Naive thymus-derived CD8-positive, alpha-beta T cell (primary cell): ENCODE measurements around the gene PRKCG. TPM values are rescaled to one million over a fixed set of nuclear protein-coding genes. Genes with fewer than 3 reads are reported as not detected.
A peak's percentile ranks its signal among the peaks of the same experiment; 100 is the strongest.

Source experiments
- ATAC-seq, 2 donors: fragments of 150-1000 bp; cut with Tn5 transposase in 1 of 2; sonication (Bioruptor Pico), chemical (Tn5 transposase) in 1 of 2; 1 replicate in 1 of 2; 2 replicates in 1 of 2; pipeline ENCODE4 v1.10.0; 2021; ENCODE audit warnings: mild to moderate bottlenecking in 2 of 2, moderate library complexity in 2 of 2
- POLR2A ChIA-PET: fragments of 350-600 bp; sonication (Branson Sonifier 250); formaldehyde crosslinking; loops from one replicate; lab custom pipeline; 2021; ENCODE audit warnings: antibody characterized with exemption; lab: Charles Lee
- DNase-seq, 10 donors: peaks; one replicate each; pipeline versions ENCODE4 v3.0.0 to v3.0.0-alpha.2; 2020 to 2022
- H3K27ac Mint-ChIP-seq, 10 donors: one replicate each; pipeline ENCODE4 v1.8.0; 2020 to 2022; ENCODE audit warnings: mild to moderate bottlenecking in 10 of 10, mixed read lengths in 10 of 10, moderate library complexity in 4 of 10, inconsistent platforms in 1 of 10
- H3K27me3 Mint-ChIP-seq, 5 donors: one replicate each; pipeline ENCODE4 v1.8.0; 2021 to 2022; ENCODE audit warnings: mixed read lengths in 5 of 5
- H3K36me3 Mint-ChIP-seq, 3 donors: one replicate each; pipeline ENCODE4 v1.8.0; 2020 to 2022; ENCODE audit warnings: mixed read lengths in 3 of 3, mild to moderate bottlenecking in 2 of 3, inconsistent platforms in 1 of 3
- H3K4me1 Mint-ChIP-seq, 4 donors: one replicate each; pipeline ENCODE4 v1.8.0; 2021 to 2022; ENCODE audit warnings: mixed read lengths in 4 of 4
- H3K4me3 Mint-ChIP-seq, 10 donors: one replicate each; pipeline ENCODE4 v1.8.0; 2020 to 2022; ENCODE audit warnings: mild to moderate bottlenecking in 10 of 10, mixed read lengths in 10 of 10, moderate library complexity in 6 of 10, inconsistent platforms in 1 of 10
- H3K9me3 Mint-ChIP-seq, 9 donors: one replicate each; pipeline ENCODE4 v1.8.0; 2020 to 2022; ENCODE audit warnings: mixed read lengths in 9 of 9, mild to moderate bottlenecking in 3 of 9, inconsistent platforms in 1 of 9, moderate library complexity in 1 of 9
- polyA plus RNA-seq, 3 donors: library from polyadenylated mRNA; unstranded; fragments of 300-500 nt; fragmentation: Illumina TruSeq; gene quantifications; one replicate each; pipeline ENCODE4 v1.2.3, GENCODE V29; 2021
- total RNA-seq, 8 experiments: library from RNA in 2 of 8; stranded (reverse) in 2 of 8; gene quantifications; one replicate each; pipeline ENCODE4 v1.2.3 and lab custom pipeline; 2021 to 2026

PRKCG gene
- total and polyA plus RNA-seq, 5 experiments from 2014 or later: not detected

GRCh38 chr19:53883231-53883661 is 1.2 kb downstream of the PRKCG start:
- Mint-ChIP-seq H3K27ac (peak overlapping the region in 4 of 10 donors; percentile 18 to 81 (median 50)), H3K4me1 (peaks cover 7 to 22% (median 17%) of the 10 kb centered on the region in 4 donors), H3K9me3 (no peaks in the 10 kb centered on the region), H3K36me3 (no peaks in the 10 kb centered on the region), H3K4me3 (peak overlapping the region in 6 of 10 donors; percentile 26 to 70 (median 54)), H3K27me3 (peaks cover 8 to 26% (median 13%) of the 10 kb centered on the region in 5 donors)
- ATAC-seq (peak; percentile 32 to 41), DNase-seq (peak in 8 of 10 donors; percentile 45 to 82 (median 63))
- POLR2A ChIA-PET: interaction anchor here (0.8 to 2.6 kb wide), 3 partner anchors 8 to 16 kb away, joined by 4 to 26 read pairs (median 6); partner anchors contain the start of gene MYADM

- ATAC-seq (no peak), DNase-seq (no peak)
- H3K27ac Mint-ChIP-seq: peak overlapping the region in 8 of 10 donors; percentile 9 to 81 (median 54)
- no peaks in the 10 kb centered on the region for H3K36me3 Mint-ChIP-seq
- peaks cover 7 to 19% (median 17%) of the 10 kb centered on the region in 4 donors for H3K4me1 Mint-ChIP-seq
- H3K4me3 Mint-ChIP-seq: peak overlapping the region; percentile 1 to 71 (median 40)
- no peaks in the 10 kb centered on the region for H3K9me3 Mint-ChIP-seq
- peaks cover 8 to 26% (median 13%) of the 10 kb centered on the region in 5 donors for H3K27me3 Mint-ChIP-seq
- POLR2A ChIA-PET: interaction anchor here (0.8 to 2.6 kb wide), 2 partner anchors 9 to 17 kb away, joined by 4 to 26 read pairs; partner anchors contain the start of gene MYADM
These were observed 1.7 kb downstream of the PRKCG start for GRCh38 chr19:53883741-53884140.

GRCh38 chr19:53884256-53884655 is 2.3 kb downstream of the PRKCG start:
- Mint-ChIP-seq H3K4me3 (peak overlapping the region in 2 of 10 donors; percentile 30 to 63), H3K4me1 (peaks cover 7 to 19% (median 14%) of the 10 kb centered on the region in 4 donors), H3K27me3 (peaks cover 8 to 21% (median 13%) of the 10 kb centered on the region in 5 donors), H3K36me3 (no peaks in the 10 kb centered on the region), H3K27ac (peak overlapping the region in 3 of 10 donors; percentile 6 to 81 (median 9)), H3K9me3 (no peaks in the 10 kb centered on the region)
- POLR2A ChIA-PET: no interaction called here
- ATAC-seq: no peak
- no peak for DNase-seq

- H3K4me1 Mint-ChIP-seq: peaks cover 8 to 23% (median 16%) of the 10 kb centered on the region in 4 donors
- H3K4me3 Mint-ChIP-seq: no peak overlapping the region
- H3K36me3 Mint-ChIP-seq: no peaks in the 10 kb centered on the region
- H3K27ac Mint-ChIP-seq: peak overlapping the region in 1 of 10 donors; percentile 36
- H3K27me3 Mint-ChIP-seq: peaks cover 8 to 21% (median 13%) of the 10 kb centered on the region in 5 donors
- DNase-seq (no peak), ATAC-seq (no peak)
- no peaks in the 10 kb centered on the region for H3K9me3 Mint-ChIP-seq
- POLR2A ChIA-PET: no interaction called here
These were observed 3.0 kb downstream of the PRKCG start for GRCh38 chr19:53885036-53885435.

GRCh38 chr19:53892301-53892980 is 10.4 kb downstream of the PRKCG start:
- Mint-ChIP-seq H3K36me3 (peaks cover 0 to 4% (median 0%) of the 10 kb centered on the region in 3 donors), H3K27ac (peak overlapping the region in 1 of 10 donors; percentile 63), H3K27me3 (peaks cover 27 to 62% (median 42%) of the 10 kb centered on the region in 5 donors), H3K9me3 (no peaks in the 10 kb centered on the region), H3K4me3 (no peak overlapping the region), H3K4me1 (peaks cover 2 to 6% (median 5%) of the 10 kb centered on the region in 4 donors)
- DNase-seq (no peak), ATAC-seq (no peak)
- POLR2A ChIA-PET: no interaction called here

GRCh38 chr19:53892981-53893325 is 11.0 kb downstream of the PRKCG start:
- H3K4me1 Mint-ChIP-seq: peaks cover 2 to 10% (median 5%) of the 10 kb centered on the region in 4 donors
- no peak overlapping the region for H3K4me3 Mint-ChIP-seq
- ATAC-seq (no peak), DNase-seq (no peak)
- H3K27ac Mint-ChIP-seq: peak overlapping the region in 1 of 10 donors; percentile 63
- POLR2A ChIA-PET: no interaction called here
- peaks cover 30 to 67% (median 47%) of the 10 kb centered on the region in 5 donors for H3K27me3 Mint-ChIP-seq
- H3K36me3 Mint-ChIP-seq: peaks cover 0 to 4% (median 0%) of the 10 kb centered on the region in 3 donors
- no peaks in the 10 kb centered on the region for H3K9me3 Mint-ChIP-seq

GRCh38 chr19:53894707-53895106 is 12.7 kb downstream of the PRKCG start:
- DNase-seq: no peak
- Mint-ChIP-seq H3K27ac (no peak overlapping the region), H3K4me3 (no peak overlapping the region), H3K9me3 (peaks cover 0 to 3% (median 0%) of the 10 kb centered on the region in 9 donors), H3K36me3 (peaks cover 0 to 4% (median 0%) of the 10 kb centered on the region in 3 donors), H3K27me3 (peaks cover 37 to 85% (median 60%) of the 10 kb centered on the region in 5 donors), H3K4me1 (peaks cover 5 to 22% (median 9%) of the 10 kb centered on the region in 4 donors)
- POLR2A ChIA-PET: no interaction called here
- ATAC-seq: no peak

- DNase-seq (no peak), ATAC-seq (no peak)
- peaks cover 33 to 87% (median 64%) of the 10 kb centered on the region in 5 donors for H3K27me3 Mint-ChIP-seq
- POLR2A ChIA-PET: no interaction called here
- no peak overlapping the region for H3K27ac Mint-ChIP-seq
- H3K4me1 Mint-ChIP-seq: peaks cover 3 to 16% (median 6%) of the 10 kb centered on the region in 4 donors
- peaks cover 0 to 3% (median 0%) of the 10 kb centered on the region in 9 donors for H3K9me3 Mint-ChIP-seq
- H3K36me3 Mint-ChIP-seq: peaks cover 0 to 1% (median 0%) of the 10 kb centered on the region in 3 donors
- no peak overlapping the region for H3K4me3 Mint-ChIP-seq
These were observed 14.7 kb downstream of the PRKCG start for GRCh38 chr19:53896682-53897081.

- ATAC-seq (no peak), DNase-seq (no peak)
- POLR2A ChIA-PET: no interaction called here
- H3K36me3 Mint-ChIP-seq: no peaks in the 10 kb centered on the region
- peaks cover 31 to 82% (median 58%) of the 10 kb centered on the region in 5 donors for H3K27me3 Mint-ChIP-seq
- H3K9me3 Mint-ChIP-seq: peaks cover 0 to 4% (median 0%) of the 10 kb centered on the region in 9 donors
- peaks cover 3 to 16% (median 6%) of the 10 kb centered on the region in 4 donors for H3K4me1 Mint-ChIP-seq
- H3K4me3 Mint-ChIP-seq: no peak overlapping the region
- H3K27ac Mint-ChIP-seq: no peak overlapping the region
These were observed 15.5 kb downstream of the PRKCG start for GRCh38 chr19:53897459-53897858.

GRCh38 chr19:53898166-53898565 is 16.2 kb downstream of the PRKCG start:
- H3K4me1 Mint-ChIP-seq: peaks cover 3 to 16% (median 6%) of the 10 kb centered on the region in 4 donors
- H3K36me3 Mint-ChIP-seq: no peaks in the 10 kb centered on the region
- ATAC-seq (no peak), DNase-seq (no peak)
- peak overlapping the region in 1 of 10 donors; percentile 21 for H3K4me3 Mint-ChIP-seq
- H3K27ac Mint-ChIP-seq: no peak overlapping the region
- H3K9me3 Mint-ChIP-seq: peaks cover 0 to 7% (median 0%) of the 10 kb centered on the region in 9 donors
- peaks cover 30 to 80% (median 51%) of the 10 kb centered on the region in 5 donors for H3K27me3 Mint-ChIP-seq
- POLR2A ChIA-PET: interaction anchor here (0.7 kb wide), 1 partner anchor 49 kb away, joined by 4 read pairs; no protein-coding TSS in a partner anchor

GRCh38 chr19:53898636-53899341 is 16.8 kb downstream of the PRKCG start:
- Mint-ChIP-seq H3K4me1 (peaks cover 3 to 16% (median 6%) of the 10 kb centered on the region in 4 donors), H3K9me3 (peaks cover 0 to 7% (median 0%) of the 10 kb centered on the region in 9 donors), H3K27me3 (peaks cover 27 to 80% (median 48%) of the 10 kb centered on the region in 5 donors), H3K4me3 (peak overlapping the region in 2 of 10 donors; percentile 8 to 21), H3K36me3 (no peaks in the 10 kb centered on the region), H3K27ac (no peak overlapping the region)
- POLR2A ChIA-PET: interaction anchor here (0.7 kb wide), 1 partner anchor 49 kb away, joined by 4 read pairs; no protein-coding TSS in a partner anchor
- DNase-seq (no peak), ATAC-seq (peak in 1 of 2 donors; percentile 24)

- Mint-ChIP-seq H3K4me1 (peaks cover 3 to 16% (median 7%) of the 10 kb centered on the region in 4 donors), H3K36me3 (no peaks in the 10 kb centered on the region), H3K27me3 (peaks cover 35 to 82% (median 51%) of the 10 kb centered on the region in 5 donors), H3K27ac (no peak overlapping the region), H3K4me3 (no peak overlapping the region), H3K9me3 (peaks cover 0 to 7% (median 0%) of the 10 kb centered on the region in 9 donors)
- DNase-seq: no peak
- POLR2A ChIA-PET: no interaction called here
- ATAC-seq: no peak
These were observed 18.3 kb downstream of the PRKCG start for GRCh38 chr19:53900191-53900860.
